Measurements from ENCODE around the gene TPM1.
"Not testable (repeated sequence)": the region's sequence is repeated elsewhere in the genome, so short reads cannot be mapped to it uniquely, and the experiment has no call there.

TPM1 gene

GRCh38 chr15:63105354-63105753, 62.8 kb downstream of the TPM1 start:
- FAIRE-seq, result not testable (repeated sequence)

GRCh38 chr15:63107895-63108546, 65.5 kb downstream of the TPM1 start:
- no peak for FAIRE-seq

GRCh38 chr15:63109498-63109897, 67.0 kb downstream of the TPM1 start:
- no peak for FAIRE-seq

- FAIRE-seq, result no peak
Measured at GRCh38 chr15:63109920-63110319, 67.4 kb downstream of the TPM1 start.

- no peak for FAIRE-seq
Measured at GRCh38 chr15:63110428-63111026, 68.0 kb downstream of the TPM1 start.

- FAIRE-seq, result no peak
Measured at GRCh38 chr15:63111481-63111880, 68.9 kb downstream of the TPM1 start.

GRCh38 chr15:63112871-63113270, 70.3 kb downstream of the TPM1 start:
- no peak for FAIRE-seq

GRCh38 chr15:63114465-63114864, 71.9 kb downstream of the TPM1 start:
- no peak for FAIRE-seq
